Mammary epithelial cell (primary cell): Measurements from ENCODE around the gene MC1R.

Source experiments
- EZH2 ChIP-seq: IDR thresholded peaks from 2 replicates; pipeline ENCODE4 v1.6.1; 2012; ENCODE audit warnings: low read length, inconsistent platforms, borderline replicate concordance
- TF ChIP-seq, protein P1 (sequence below), 2 donors: IDR thresholded peaks in 1 of 2; conservative IDR thresholded peaks in 1 of 2; 2 replicates each; pipeline ENCODE4 v1.5.1; 2011 to 2012; ENCODE audit warnings: inconsistent platforms in 2 of 2, low read length in 2 of 2, mild to moderate bottlenecking in 2 of 2, control low read depth in 1 of 2, low read depth in 1 of 2; ENCODE audit not compliant: insufficient read depth in 1 of 2; ENCODE audit errors: extremely low read depth in 1 of 2

DNA sequence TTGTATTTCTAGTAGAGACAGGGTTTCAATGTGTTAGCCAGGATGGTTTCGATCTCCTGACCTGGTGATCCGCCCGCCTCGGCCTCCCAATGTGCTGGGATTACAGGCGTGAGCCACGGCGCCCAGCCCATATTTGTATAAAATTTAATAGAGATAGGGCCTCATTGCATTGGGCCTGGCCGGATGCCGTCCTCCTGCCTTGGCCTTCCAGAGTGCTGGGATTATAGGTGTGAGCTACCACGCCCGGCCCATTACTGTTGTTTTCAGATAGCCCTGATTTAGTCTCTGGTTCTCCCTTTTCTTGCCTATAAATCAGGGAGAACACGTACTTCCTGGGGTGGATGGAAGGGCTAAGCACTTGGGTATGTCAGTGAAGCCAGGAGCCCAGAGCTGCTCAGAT lies 33.4 kb downstream of the MC1R start:
- TF ChIP-seq, protein P1, sequence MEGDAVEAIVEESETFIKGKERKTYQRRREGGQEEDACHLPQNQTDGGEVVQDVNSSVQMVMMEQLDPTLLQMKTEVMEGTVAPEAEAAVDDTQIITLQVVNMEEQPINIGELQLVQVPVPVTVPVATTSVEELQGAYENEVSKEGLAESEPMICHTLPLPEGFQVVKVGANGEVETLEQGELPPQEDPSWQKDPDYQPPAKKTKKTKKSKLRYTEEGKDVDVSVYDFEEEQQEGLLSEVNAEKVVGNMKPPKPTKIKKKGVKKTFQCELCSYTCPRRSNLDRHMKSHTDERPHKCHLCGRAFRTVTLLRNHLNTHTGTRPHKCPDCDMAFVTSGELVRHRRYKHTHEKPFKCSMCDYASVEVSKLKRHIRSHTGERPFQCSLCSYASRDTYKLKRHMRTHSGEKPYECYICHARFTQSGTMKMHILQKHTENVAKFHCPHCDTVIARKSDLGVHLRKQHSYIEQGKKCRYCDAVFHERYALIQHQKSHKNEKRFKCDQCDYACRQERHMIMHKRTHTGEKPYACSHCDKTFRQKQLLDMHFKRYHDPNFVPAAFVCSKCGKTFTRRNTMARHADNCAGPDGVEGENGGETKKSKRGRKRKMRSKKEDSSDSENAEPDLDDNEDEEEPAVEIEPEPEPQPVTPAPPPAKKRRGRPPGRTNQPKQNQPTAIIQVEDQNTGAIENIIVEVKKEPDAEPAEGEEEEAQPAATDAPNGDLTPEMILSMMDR (conservative IDR thresholded peaks at IDR 0.05 in 1 of 2, IDR thresholded peaks at IDR 0.05 in 1 of 2; ENCODE audit: extremely low read depth in 1 of 2, insufficient read depth in 1 of 2, low read depth in 1 of 2, low read length in 2 of 2), result no peak
- no peak for TF ChIP-seq EZH2
